Kidney (tissue), 14 donors: ENCODE results near the gene DIPK2B. TPM values are rescaled to one million over a fixed set of nuclear protein-coding genes. Genes with fewer than 3 reads are reported as not detected.

ENCODE experiments used
- DNase-seq, 5 donors: peaks; one replicate each; pipeline ENCODE4 v3.0.0-alpha.2; 2013 to 2020
- FAIRE-seq: peaks from 2 replicates; lab custom pipeline; 2012; peaks lifted over from hg19 to GRCh38; lab: Jason Lieb, UNC
- H3K27ac ChIP-seq, 2 donors: one replicate each; pipeline ENCODE4 v1.7.0; 2013; ENCODE audit warnings: low read depth in 2 of 2, low read length in 2 of 2, inconsistent platforms in 1 of 2
- H3K27me3 ChIP-seq: one replicate; pipeline ENCODE4 v1.7.1; 2013; ENCODE audit warnings: low read length, inconsistent platforms; ENCODE audit not compliant: control insufficient read depth, insufficient read depth
- H3K36me3 ChIP-seq, 3 donors: one replicate each; pipeline versions ENCODE4 v1.7.0 to v1.7.1; 2013; ENCODE audit warnings: low read length in 3 of 3, control low read depth in 1 of 3, inconsistent platforms in 1 of 3; ENCODE audit not compliant: insufficient read depth in 3 of 3, control insufficient read depth in 2 of 3
- H3K4me1 ChIP-seq, 3 donors: one replicate each; pipeline versions ENCODE4 v1.7.0 to v1.7.1; 2013; ENCODE audit warnings: low read length in 3 of 3, inconsistent platforms in 1 of 3, low read depth in 1 of 3; ENCODE audit not compliant: control insufficient read depth in 2 of 3, insufficient read depth in 2 of 3
- H3K4me3 ChIP-seq, 3 donors: one replicate each; pipeline versions ENCODE4 v1.7.0 to v1.8.1; 2013; ENCODE audit warnings: low read length in 3 of 3, control low read depth in 1 of 3, inconsistent platforms in 1 of 3
- H3K9ac ChIP-seq, 3 donors: one replicate each; pipeline versions ENCODE4 v1.7.0 to v1.7.1; 2013; ENCODE audit warnings: low read length in 3 of 3, control low read depth in 1 of 3, inconsistent platforms in 1 of 3
- H3K9me3 ChIP-seq, 3 donors: one replicate each; pipeline versions ENCODE4 v1.7.0 to v1.7.1; 2013; ENCODE audit warnings: low read length in 3 of 3, control low read depth in 1 of 3, inconsistent platforms in 1 of 3; ENCODE audit not compliant: control insufficient read depth in 2 of 3, insufficient read depth in 1 of 3
- CTCF ChIP-seq: IDR thresholded peaks from 3 replicates; pipeline ENCODE4 v1.5.1; 2012; ENCODE audit warnings: mild to moderate bottlenecking, moderate library complexity, borderline replicate concordance; ENCODE audit not compliant: insufficient read depth; ENCODE audit errors: extremely low read depth
- intact Hi-C: fragments of 100-400 bp; cut with DNase I; formaldehyde crosslinking; loops from one replicate; pipeline ENCODE4 v1.11.1; 2022
- polyA plus RNA-seq: library from polyadenylated mRNA; stranded (reverse); fragments of 350-450 nt; fragmentation: Illumina TruSeq; extraction: RNeasy Lipid Tissue Mini Kit (QIAGEN cat#74804); gene quantifications from one replicate; pipeline ENCODE4 v1.2.3, GENCODE V29; 2014; ENCODE audit warnings: low read depth, low replicate concordance; ENCODE audit not compliant: insufficient read depth
- total RNA-seq: library from RNA; stranded (reverse); fragmentation: NEBNext Ultra II Directional; extraction: Animal tissue kit (Norgen Biotek cat#: 25700); gene quantifications from one replicate; pipeline ENCODE4 v1.2.1, GENCODE V29; 2021
- donor health status: control.
- donor health status: control.
- donor health status: control.
- donor health status: control.
- donor health status: control.
- donor health status: DM: yes; HTN: yes; CAD: no.
- donor health status: Normal renal cell carcinoma (clear cell type).

The DIPK2B gene
- total and polyA plus RNA-seq, 2 donors from 2014 or later = 4.6 to 25.2 TPM

- intact Hi-C loops = no loop called here
- no peak for FAIRE-seq
- no peak for TF ChIP-seq CTCF
- no peaks in the 10 kb centered on the region for H3K36me3 ChIP-seq
- no peaks in the 10 kb centered on the region for H3K27me3 ChIP-seq
- H3K9me3 ChIP-seq = no peaks in the 10 kb centered on the region
- no peak overlapping the region for H3K9ac ChIP-seq
- H3K27ac ChIP-seq = no peak overlapping the region
- no peak for DNase-seq
- H3K4me3 ChIP-seq = no peak overlapping the region
- H3K4me1 ChIP-seq = no peaks in the 10 kb centered on the region
These were observed 27.4 kb upstream of the DIPK2B start for GRCh38 chrX:45228126-45228525.

- Histone ChIP-seq H3K27ac (no peak overlapping the region), H3K9ac (no peak overlapping the region), H3K9me3 (peaks cover 0 to 7% (median 0%) of the 10 kb centered on the region in 3 donors), H3K4me1 (no peaks in the 10 kb centered on the region), H3K27me3 (no peaks in the 10 kb centered on the region), H3K4me3 (no peak overlapping the region), H3K36me3 (no peaks in the 10 kb centered on the region)
- DNase-seq (no peak), FAIRE-seq (no peak)
- no peak for TF ChIP-seq CTCF
- intact Hi-C loops = no loop called here
These were observed 7.6 kb upstream of the DIPK2B start for GRCh38 chrX:45208121-45208856.

GRCh38 chrX:45202171-45202570, 1.5 kb upstream of the DIPK2B start:
- H3K27ac ChIP-seq = no peak overlapping the region
- H3K4me1 ChIP-seq = no peaks in the 10 kb centered on the region
- H3K9ac ChIP-seq = no peak overlapping the region
- TF ChIP-seq CTCF = no peak
- no peak for FAIRE-seq
- H3K36me3 ChIP-seq = no peaks in the 10 kb centered on the region
- no peak for DNase-seq
- intact Hi-C loops = no loop called here
- no peaks in the 10 kb centered on the region for H3K27me3 ChIP-seq
- H3K4me3 ChIP-seq = no peak overlapping the region
- H3K9me3 ChIP-seq = peaks cover 0 to 3% (median 0%) of the 10 kb centered on the region in 3 donors
